CD4-positive, alpha-beta memory T cell (primary cell): ENCODE results near the gene ATP11A. TPM values are rescaled to one million over a fixed set of nuclear protein-coding genes. Genes with fewer than 3 reads are reported as not detected.

Experiments
- CTCF ChIA-PET: fragments of 350-600 bp; sonication (Branson Sonifier 250); formaldehyde crosslinking; loops from one replicate; lab custom pipeline; 2021; ENCODE audit warnings: inconsistent platforms; ENCODE audit not compliant: partially characterized antibody; lab: Charles Lee
- POLR2A ChIA-PET: fragments of 350-600 bp; sonication (Branson Sonifier 250); formaldehyde crosslinking; loops from one replicate; lab custom pipeline; 2021; ENCODE audit not compliant: partially characterized antibody; lab: Charles Lee
- DNase-seq, 5 donors: peaks; one replicate each; pipeline versions ENCODE4 v3.0.0 to v3.0.0-alpha.2; 2020 to 2022; ENCODE audit warnings: mixed read lengths in 1 of 5
- H3K27ac ChIP-seq: one replicate; pipeline ENCODE4 v1.7.0; 2013; ENCODE audit warnings: low read depth, low read length
- H3K27me3 ChIP-seq: 2 replicates; pipeline ENCODE4 v1.7.0; 2013; ENCODE audit warnings: mild to moderate bottlenecking, low read length, moderate library complexity; ENCODE audit not compliant: insufficient read depth
- H3K36me3 ChIP-seq: 2 replicates; pipeline ENCODE4 v1.7.0; 2013; ENCODE audit warnings: mild to moderate bottlenecking, low read length, moderate library complexity; ENCODE audit not compliant: insufficient read depth
- H3K4me1 ChIP-seq: 2 replicates; pipeline ENCODE4 v1.7.0; 2013; ENCODE audit warnings: mild to moderate bottlenecking, low read length, moderate library complexity; ENCODE audit not compliant: insufficient read depth
- H3K4me3 ChIP-seq, 2 donors: one replicate each; pipeline ENCODE4 v1.7.0; 2013; ENCODE audit warnings: low read length in 2 of 2, mild to moderate bottlenecking in 1 of 2
- H3K9me3 ChIP-seq, 2 donors: one replicate each; pipeline ENCODE4 v1.7.0; 2013; ENCODE audit warnings: low read length in 2 of 2, control low read depth in 1 of 2; ENCODE audit not compliant: control insufficient read depth in 1 of 2
- H3K27ac Mint-ChIP-seq, 7 donors: one replicate each; pipeline ENCODE4 v1.8.0; 2020 to 2021; ENCODE audit warnings: mixed read lengths in 7 of 7, mild to moderate bottlenecking in 6 of 7, inconsistent platforms in 3 of 7, moderate library complexity in 3 of 7
- H3K27me3 Mint-ChIP-seq, 2 donors: one replicate each; pipeline ENCODE4 v1.8.0; 2020 to 2021; ENCODE audit warnings: mixed read lengths in 2 of 2
- H3K36me3 Mint-ChIP-seq, 2 donors: one replicate each; pipeline ENCODE4 v1.8.0; 2020 to 2021; ENCODE audit warnings: mixed read lengths in 2 of 2, inconsistent platforms in 1 of 2, mild to moderate bottlenecking in 1 of 2
- H3K4me1 Mint-ChIP-seq, 4 donors: one replicate each; pipeline ENCODE4 v1.8.0; 2020 to 2021; ENCODE audit warnings: mixed read lengths in 4 of 4, mild to moderate bottlenecking in 1 of 4
- H3K4me3 Mint-ChIP-seq, 8 donors: one replicate each; pipeline ENCODE4 v1.8.0; 2020 to 2021; ENCODE audit warnings: mixed read lengths in 8 of 8, mild to moderate bottlenecking in 7 of 8, moderate library complexity in 6 of 8, inconsistent platforms in 3 of 8
- H3K9me3 Mint-ChIP-seq, 8 donors: one replicate each; pipeline ENCODE4 v1.8.0; 2020 to 2021; ENCODE audit warnings: mixed read lengths in 8 of 8, mild to moderate bottlenecking in 5 of 8, inconsistent platforms in 3 of 8, moderate library complexity in 1 of 8
- intact Hi-C: fragments of 100-400 bp; cut with micrococcal nuclease; formaldehyde crosslinking; loops from one replicate; pipeline ENCODE4 v1.15.1; 2023
- polyA plus RNA-seq, 2 donors: library from polyadenylated mRNA; unstranded; fragments of 300-500 nt; fragmentation: Illumina TruSeq; gene quantifications; one replicate each; pipeline ENCODE4 v1.2.3, GENCODE V29; 2021
- total RNA-seq, 2 experiments: library from RNA; stranded (reverse); gene quantifications; one replicate each; pipeline ENCODE4 v1.2.3, GENCODE V29; 2021

Gene ATP11A
- total and polyA plus RNA-seq, 4 experiments from 2014 or later = 1.1 to 50.5 (median 30.7) TPM

DNA sequence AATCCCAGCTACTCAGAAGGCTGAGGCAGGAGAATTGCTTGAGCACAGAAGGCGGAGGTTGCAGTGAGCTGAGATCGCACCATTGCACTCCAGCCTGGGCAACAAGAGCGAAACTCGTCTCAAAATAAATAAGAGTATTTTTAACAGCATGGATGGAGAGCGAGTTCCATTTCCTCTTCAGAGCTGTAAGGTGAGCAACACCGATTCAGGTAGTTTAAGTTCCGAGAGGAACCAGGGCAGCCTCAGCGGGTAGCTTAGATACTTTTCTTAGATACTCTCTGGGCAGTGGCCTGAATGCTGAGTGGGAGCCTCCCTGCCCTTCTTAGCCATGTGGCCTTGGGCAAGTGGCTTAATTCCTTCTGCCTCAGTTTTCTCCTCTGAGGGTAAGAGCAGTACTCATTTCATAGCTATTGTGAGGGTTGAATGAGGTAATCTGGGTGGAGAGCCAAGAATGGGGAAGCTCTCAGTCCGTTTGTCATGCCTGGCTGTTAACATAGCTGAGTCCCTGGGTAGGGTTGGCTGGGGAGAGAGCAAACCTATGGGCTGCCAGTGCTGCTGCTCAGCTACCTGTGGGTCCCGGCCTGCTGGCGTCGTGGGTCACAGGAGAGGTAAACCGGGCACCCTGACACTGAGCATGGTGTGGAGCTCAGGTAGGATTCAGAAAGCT, 4.1 kb downstream of the ATP11A start:
- Histone ChIP-seq H3K4me3 (no peak overlapping the region), H3K27ac (no peak overlapping the region), H3K36me3 (no peaks in the 10 kb centered on the region), H3K9me3 (no peaks in the 10 kb centered on the region), H3K4me1 (peaks cover 33% of the 10 kb centered on the region), H3K27me3 (no peaks in the 10 kb centered on the region)
- intact Hi-C loops = loop anchor here (10.0 kb wide), 1 partner anchor 601 kb away; the partner anchor contains the start of gene LAMP1
- Mint-ChIP-seq H3K4me3 (peak overlapping the region in 2 of 8 donors; percentile 21 to 32), H3K27ac (peak overlapping the region in 1 of 7 donors; percentile 38), H3K27me3 (no peaks in the 10 kb centered on the region), H3K36me3 (peaks cover 0 to 4% of the 10 kb centered on the region in 2 donors), H3K4me1 (peaks cover 34 to 64% (median 52%) of the 10 kb centered on the region in 4 donors), H3K9me3 (no peaks in the 10 kb centered on the region)
- ChIA-PET POLR2A (interaction anchor here (1.0 kb wide), 1 partner anchor 1979 kb away, joined by 4 read pairs; no protein-coding TSS in a partner anchor), CTCF (no interaction called here)
- DNase-seq = no peak

DNA sequence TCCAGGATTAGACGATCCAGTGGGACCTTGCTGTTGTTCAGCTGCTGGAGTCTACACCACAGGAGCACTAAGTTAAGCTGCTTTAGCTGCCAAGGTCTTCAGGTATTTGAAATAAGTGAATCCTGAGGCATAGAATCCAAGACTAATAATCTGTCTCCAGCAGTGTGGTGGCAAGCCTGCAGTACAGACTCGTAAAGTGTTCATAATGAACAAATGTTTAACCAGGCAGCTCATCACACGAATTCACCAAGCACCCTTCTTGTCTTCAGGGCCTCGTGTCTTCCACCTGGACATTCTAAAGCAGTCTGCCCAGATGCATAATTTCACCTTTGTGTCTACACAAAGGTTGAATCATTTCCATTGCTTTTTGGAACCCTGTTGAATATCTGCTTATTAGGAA, 5.3 kb downstream of the ATP11A start:
- Mint-ChIP-seq H3K27ac (no peak overlapping the region), H3K27me3 (no peaks in the 10 kb centered on the region), H3K9me3 (no peaks in the 10 kb centered on the region), H3K36me3 (peaks cover 0 to 2% of the 10 kb centered on the region in 2 donors), H3K4me1 (peaks cover 38 to 72% (median 52%) of the 10 kb centered on the region in 4 donors), H3K4me3 (no peak overlapping the region)
- DNase-seq = no peak
- Histone ChIP-seq H3K27me3 (no peaks in the 10 kb centered on the region), H3K9me3 (no peaks in the 10 kb centered on the region), H3K4me3 (no peak overlapping the region), H3K4me1 (peaks cover 29% of the 10 kb centered on the region), H3K27ac (no peak overlapping the region), H3K36me3 (no peaks in the 10 kb centered on the region)
- ChIA-PET CTCF (no interaction called here), POLR2A (no interaction called here)
- intact Hi-C loops = loop anchor here (10.0 kb wide), 1 partner anchor 600 kb away; the partner anchor contains the start of gene LAMP1

DNA sequence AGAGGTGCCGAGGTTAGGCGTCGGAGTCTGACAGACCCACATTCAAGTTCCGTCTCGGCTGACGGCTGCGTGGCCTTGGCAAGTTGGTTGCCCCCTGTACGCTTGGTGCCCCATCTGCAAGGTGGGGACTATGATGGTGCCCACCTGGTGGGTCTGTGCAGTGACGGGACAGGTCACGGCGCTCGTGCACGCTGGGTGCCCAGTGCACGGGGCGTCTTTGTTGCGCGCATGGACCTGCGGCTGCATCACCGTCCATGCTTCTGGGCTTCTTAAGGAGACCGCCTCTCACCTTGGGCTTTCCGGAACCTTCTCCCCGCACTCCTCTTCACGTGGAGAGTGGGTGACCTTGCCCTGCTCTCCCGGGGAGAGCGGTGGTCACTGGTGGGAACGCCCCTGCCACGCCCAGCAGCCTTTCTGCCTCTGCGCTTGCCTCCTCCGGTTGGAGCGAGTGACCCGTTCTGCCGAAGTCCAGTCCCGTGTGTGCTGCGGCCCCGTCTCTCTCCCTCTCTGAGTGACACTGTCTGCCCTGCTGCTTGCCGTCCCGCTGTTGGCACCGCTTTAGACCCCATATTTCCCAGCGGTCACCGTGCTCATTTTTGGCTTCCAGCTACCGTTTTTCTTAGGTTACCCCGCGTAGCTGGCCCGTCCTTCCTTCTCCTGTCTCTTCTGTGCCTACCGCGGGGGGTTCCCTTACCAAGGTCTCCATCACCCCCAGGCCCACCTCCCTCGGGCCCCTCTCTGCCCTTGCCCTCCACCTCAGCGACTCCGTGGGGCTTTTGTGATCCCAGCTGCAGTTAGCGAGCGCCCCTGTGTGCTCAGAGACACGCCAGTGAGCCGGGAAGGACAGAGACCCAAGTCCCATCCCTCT, 6.4 kb downstream of the ATP11A start:
- H3K9me3 ChIP-seq = no peaks in the 10 kb centered on the region
- H3K36me3 ChIP-seq = no peaks in the 10 kb centered on the region
- H3K27ac ChIP-seq = no peak overlapping the region
- H3K4me1 ChIP-seq = peaks cover 29% of the 10 kb centered on the region
- no peaks in the 10 kb centered on the region for H3K27me3 ChIP-seq
- Mint-ChIP-seq H3K4me3 (no peak overlapping the region), H3K9me3 (no peaks in the 10 kb centered on the region), H3K36me3 (peaks cover 0 to 4% of the 10 kb centered on the region in 2 donors), H3K27me3 (no peaks in the 10 kb centered on the region), H3K4me1 (peaks cover 38 to 74% (median 48%) of the 10 kb centered on the region in 4 donors), H3K27ac (no peak overlapping the region)
- ChIA-PET CTCF (no interaction called here), POLR2A (no interaction called here)
- H3K4me3 ChIP-seq = no peak overlapping the region
- intact Hi-C loops = loop anchor here (10.0 kb wide), 1 partner anchor 599 kb away; the partner anchor contains the start of gene LAMP1
- DNase-seq = no peak

DNA sequence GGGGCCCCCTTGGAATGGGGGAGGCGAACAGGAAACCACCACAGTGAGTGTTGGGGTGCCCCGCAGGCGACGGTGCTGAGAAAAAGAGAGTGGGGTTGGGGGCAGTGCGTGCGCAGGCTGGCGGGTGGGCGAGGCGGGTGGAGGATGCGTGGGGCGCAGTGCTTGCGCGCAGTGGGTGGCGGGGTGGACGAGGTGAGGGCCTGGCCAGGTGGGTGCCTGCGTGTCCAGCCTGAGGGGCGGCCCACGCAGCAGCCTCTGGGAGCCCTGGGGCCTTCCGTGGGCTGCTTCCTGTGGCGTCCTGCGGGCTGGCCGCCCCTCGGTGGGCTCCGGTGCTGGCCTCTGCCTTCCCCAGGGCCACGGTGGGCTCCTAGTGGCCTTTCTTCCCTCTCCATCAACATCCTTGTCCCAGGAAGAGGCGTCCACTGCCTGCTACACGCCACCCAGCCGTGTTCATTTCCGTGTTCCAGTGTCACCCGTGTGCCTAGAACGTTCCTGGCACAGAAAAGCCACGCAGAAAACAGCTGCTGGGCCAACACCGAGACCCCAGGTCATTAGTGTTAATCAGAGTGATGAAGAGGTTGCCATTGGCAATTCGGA, 7.1 kb downstream of the ATP11A start:
- H3K9me3 ChIP-seq = no peaks in the 10 kb centered on the region
- H3K27ac Mint-ChIP-seq = no peak overlapping the region
- no peak overlapping the region for H3K27ac ChIP-seq
- intact Hi-C loops = loop anchor here (10.0 kb wide), 1 partner anchor 598 kb away; the partner anchor contains the start of gene LAMP1
- ChIA-PET POLR2A (no interaction called here), CTCF (no interaction called here)
- H3K36me3 Mint-ChIP-seq = peaks cover 0 to 2% of the 10 kb centered on the region in 2 donors
- H3K27me3 ChIP-seq = no peaks in the 10 kb centered on the region
- H3K4me1 Mint-ChIP-seq = peaks cover 32 to 68% (median 41%) of the 10 kb centered on the region in 4 donors
- H3K9me3 Mint-ChIP-seq = no peaks in the 10 kb centered on the region
- no peaks in the 10 kb centered on the region for H3K27me3 Mint-ChIP-seq
- DNase-seq = no peak
- H3K4me3 ChIP-seq = no peak overlapping the region
- H3K4me1 ChIP-seq = peaks cover 22% of the 10 kb centered on the region
- H3K36me3 ChIP-seq = no peaks in the 10 kb centered on the region
- no peak overlapping the region for H3K4me3 Mint-ChIP-seq

DNA sequence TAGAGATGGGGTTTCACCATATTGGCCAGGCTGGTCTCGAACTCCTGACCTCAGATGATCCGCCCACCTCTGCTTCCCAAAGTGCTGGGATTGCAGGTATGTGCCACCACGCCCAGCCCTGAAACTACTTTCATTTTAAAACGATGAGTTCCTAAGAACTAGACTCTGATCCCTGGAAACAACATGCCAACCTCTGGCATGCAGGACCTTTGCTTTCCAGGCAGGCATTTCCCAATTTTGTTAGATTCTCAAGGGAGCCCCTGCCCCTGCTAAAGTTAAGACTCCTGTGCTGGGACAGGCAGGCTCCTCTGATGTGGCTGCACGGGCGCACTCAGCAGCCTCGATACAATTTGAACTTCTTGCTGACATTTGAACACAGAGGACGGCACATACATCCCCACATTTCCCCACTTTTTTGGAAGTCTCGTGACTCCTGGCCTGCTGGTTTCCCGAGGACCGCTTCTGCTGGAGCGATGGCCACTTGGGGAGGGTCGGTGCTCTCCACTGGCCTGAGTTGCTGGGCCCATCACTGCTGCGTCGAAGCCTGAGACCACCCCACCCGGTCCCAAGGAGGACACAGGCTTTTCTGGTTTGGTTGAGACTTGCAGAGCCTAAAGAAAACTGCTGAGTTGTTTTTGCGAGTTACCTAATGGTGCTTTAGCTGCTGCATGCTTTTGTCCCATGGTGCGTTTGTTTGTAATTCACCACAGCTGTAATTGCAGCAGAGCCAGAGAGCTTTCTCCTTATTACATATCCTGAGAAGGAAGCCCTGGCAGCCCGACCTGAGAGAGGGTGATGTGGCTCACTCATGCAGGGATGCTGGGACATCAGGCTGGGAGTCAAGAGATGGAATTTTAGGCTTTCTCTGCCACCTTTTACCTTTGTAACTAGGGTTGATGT, 8.2 kb downstream of the ATP11A start:
- peaks cover 25 to 66% (median 33%) of the 10 kb centered on the region in 4 donors for H3K4me1 Mint-ChIP-seq
- Histone ChIP-seq H3K4me3 (no peak overlapping the region), H3K27ac (no peak overlapping the region), H3K27me3 (no peaks in the 10 kb centered on the region), H3K36me3 (no peaks in the 10 kb centered on the region), H3K9me3 (no peaks in the 10 kb centered on the region), H3K4me1 (peaks cover 12% of the 10 kb centered on the region)
- ChIA-PET POLR2A (no interaction called here), CTCF (no interaction called here)
- no peaks in the 10 kb centered on the region for H3K27me3 Mint-ChIP-seq
- H3K9me3 Mint-ChIP-seq = no peaks in the 10 kb centered on the region
- no peak for DNase-seq
- no peak overlapping the region for H3K4me3 Mint-ChIP-seq
- intact Hi-C loops = loop anchor here (10.0 kb wide), 1 partner anchor 597 kb away; the partner anchor contains the start of gene LAMP1
- peak overlapping the region in 1 of 7 donors; percentile 51 for H3K27ac Mint-ChIP-seq
- peaks cover 0 to 5% of the 10 kb centered on the region in 2 donors for H3K36me3 Mint-ChIP-seq

DNA sequence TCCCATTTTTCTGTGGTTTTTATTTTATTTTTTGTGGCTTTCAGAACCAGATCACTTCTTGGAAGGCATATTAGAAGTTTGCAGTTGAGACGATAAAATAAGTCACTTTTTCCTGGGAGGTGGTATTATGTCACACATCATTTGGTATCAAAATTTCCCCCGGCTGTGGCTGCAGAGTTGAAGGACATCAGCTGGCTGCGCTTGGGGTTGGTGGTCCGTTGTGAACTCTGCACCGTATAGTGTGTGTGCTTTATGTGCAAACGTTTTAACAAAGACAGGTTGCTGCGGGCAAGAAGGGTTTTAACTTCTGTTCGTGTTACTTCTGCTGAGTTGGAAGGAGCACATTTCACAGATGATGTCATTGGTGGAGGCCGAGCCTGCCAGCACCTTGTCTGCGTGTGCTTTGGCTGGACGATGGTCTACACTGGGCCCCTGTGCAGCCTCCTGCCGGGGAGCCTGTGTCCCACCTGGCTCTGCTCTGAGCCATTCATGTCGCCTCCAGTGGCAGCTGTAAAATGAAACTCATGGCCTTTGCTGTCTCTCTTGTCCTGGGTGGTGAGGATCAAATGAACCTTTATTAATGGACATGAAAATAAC, 9.6 kb downstream of the ATP11A start:
- Mint-ChIP-seq H3K27me3 (no peaks in the 10 kb centered on the region), H3K4me1 (peaks cover 24 to 68% (median 36%) of the 10 kb centered on the region in 4 donors), H3K36me3 (peaks cover 0 to 9% of the 10 kb centered on the region in 2 donors), H3K4me3 (no peak overlapping the region), H3K27ac (peak overlapping the region in 1 of 7 donors; percentile 36), H3K9me3 (no peaks in the 10 kb centered on the region)
- DNase-seq = no peak
- ChIA-PET CTCF (no interaction called here), POLR2A (no interaction called here)
- intact Hi-C loops = loop anchor here (10.0 kb wide), 1 partner anchor 595 kb away; the partner anchor contains the start of gene LAMP1
- Histone ChIP-seq H3K9me3 (no peaks in the 10 kb centered on the region), H3K4me3 (no peak overlapping the region), H3K36me3 (no peaks in the 10 kb centered on the region), H3K27me3 (no peaks in the 10 kb centered on the region), H3K27ac (no peak overlapping the region), H3K4me1 (peaks cover 12% of the 10 kb centered on the region)
